HG03469 (cell line): ENCODE measurements around the gene EHD1.

Source experiments
- ATAC-seq: cut with Tn5 transposase; IDR thresholded peaks from one replicate; pipeline ENCODE4 v1.9.1; 2021; ENCODE audit warnings: mild to moderate bottlenecking, moderate library complexity, moderate number of reproducible peaks; ENCODE audit not compliant: unreplicated experiment

The EHD1 gene

GRCh38 chr11:64875369-64876228 lies 2.8 kb downstream of the EHD1 start:
- ATAC-seq: no peak

GRCh38 chr11:64874308-64875240 lies 3.8 kb downstream of the EHD1 start:
- ATAC-seq: no peak

GRCh38 chr11:64872790-64873488 lies 5.5 kb downstream of the EHD1 start:
- no peak for ATAC-seq

GRCh38 chr11:64871492-64871891 lies 6.9 kb downstream of the EHD1 start:
- no peak for ATAC-seq

- ATAC-seq: no peak
Measured at GRCh38 chr11:64870893-64871466, 7.4 kb downstream of the EHD1 start.

GRCh38 chr11:64870176-64870892 lies 8.1 kb downstream of the EHD1 start:
- no peak for ATAC-seq

- no peak for ATAC-seq
Measured at GRCh38 chr11:64869571-64870175, 8.7 kb downstream of the EHD1 start.

GRCh38 chr11:64868904-64869570 lies 9.4 kb downstream of the EHD1 start:
- ATAC-seq: no peak

- ATAC-seq: no peak
Measured at GRCh38 chr11:64867748-64868462, 10.5 kb downstream of the EHD1 start.

- ATAC-seq: no peak
Measured at GRCh38 chr11:64866173-64866491, 12.3 kb downstream of the EHD1 start.

GRCh38 chr11:64865286-64866172 lies 12.9 kb downstream of the EHD1 start:
- peak; percentile 38 for ATAC-seq

- ATAC-seq: no peak
Measured at GRCh38 chr11:64864473-64865285, 13.7 kb downstream of the EHD1 start.

- no peak for ATAC-seq
Measured at GRCh38 chr11:64864135-64864472, 14.3 kb downstream of the EHD1 start.

GRCh38 chr11:64863391-64864060 lies 14.9 kb downstream of the EHD1 start:
- no peak for ATAC-seq

- no peak for ATAC-seq
Measured at GRCh38 chr11:64862987-64863390, 15.4 kb downstream of the EHD1 start.

- no peak for ATAC-seq
Measured at GRCh38 chr11:64861227-64861975, 17.0 kb downstream of the EHD1 start.
